Activated CD8-positive, alpha-beta memory T cell treated with anti-CD3 and anti-CD28 coated beads, Interleukin-2, amount 10 ng/mL, durations not matched to agents 7 days and 5 days (primary cell): ENCODE measurements around the gene LACC1. TPM values are rescaled to one million over a fixed set of nuclear protein-coding genes. Genes with fewer than 3 reads are reported as not detected.

Experiments used
- ATAC-seq: fragments of 150-1000 bp; cut with Tn5 transposase; one replicate; pipeline ENCODE4 v1.10.0; 2021; ENCODE audit warnings: moderate library complexity
- CTCF ChIA-PET: fragments of 350-600 bp; sonication (Branson Sonifier 250); formaldehyde crosslinking; loops from one replicate; lab custom pipeline; 2021; ENCODE audit warnings: antibody characterized with exemption; lab: Charles Lee
- DNase-seq: peaks from one replicate; pipeline ENCODE4 v3.0.0-alpha.2; 2020
- H3K27ac Mint-ChIP-seq: one replicate; pipeline ENCODE4 v1.8.0; 2021; ENCODE audit warnings: mild to moderate bottlenecking, mixed read lengths
- H3K27me3 Mint-ChIP-seq: one replicate; pipeline ENCODE4 v1.8.0; 2021; ENCODE audit warnings: mixed read lengths
- H3K36me3 Mint-ChIP-seq: one replicate; pipeline ENCODE4 v1.8.0; 2021; ENCODE audit warnings: mild to moderate bottlenecking, mixed read lengths
- H3K4me1 Mint-ChIP-seq: one replicate; pipeline ENCODE4 v1.8.0; 2021; ENCODE audit warnings: mixed read lengths
- H3K4me3 Mint-ChIP-seq: one replicate; pipeline ENCODE4 v1.8.0; 2021; ENCODE audit warnings: mild to moderate bottlenecking, moderate library complexity, mixed read lengths
- H3K9me3 Mint-ChIP-seq: one replicate; pipeline ENCODE4 v1.8.0; 2022; ENCODE audit warnings: low read depth, mixed read lengths
- total RNA-seq, 2 experiments: library from RNA; stranded (reverse); gene quantifications; one replicate each; pipeline ENCODE4 v1.2.3, GENCODE V29; 2021

Gene LACC1
- 1 to 10 TPM; 3.2 to 4.8 TPM for total RNA-seq

GRCh38 chr13:43879755-43880181 lies at the start of gene LACC1:
Gene LACC1 (plus strand): TSS chr13:43879904. CDS start chr13:43880986, 1,082 bp downstream.
- H3K27ac Mint-ChIP-seq, result peak within 1 kb of the TSS; percentile 77
- peaks cover 30% of the 10 kb centered on the region for H3K4me1 Mint-ChIP-seq
- DNase-seq (peak; percentile 48), ATAC-seq (peak; percentile 63)
- peaks cover 5% of the 10 kb centered on the region for H3K27me3 Mint-ChIP-seq
- CTCF ChIA-PET, result interaction anchor here (0.7 to 1.5 kb wide), 5 partner anchors 10 to 794 kb away, joined by 3 to 5 read pairs (median 3); no protein-coding TSS in a partner anchor
- no peaks in the 10 kb centered on the region for H3K9me3 Mint-ChIP-seq
- peak within 1 kb of the TSS; percentile 78 for H3K4me3 Mint-ChIP-seq
- peaks cover 7% of the 10 kb centered on the region for H3K36me3 Mint-ChIP-seq

GRCh38 chr13:43830497-43830881 lies 49.2 kb upstream of the LACC1 start:
- Mint-ChIP-seq H3K36me3 (no peaks in the 10 kb centered on the region), H3K27ac (no peak overlapping the region), H3K4me3 (no peak overlapping the region), H3K4me1 (no peaks in the 10 kb centered on the region), H3K9me3 (no peaks in the 10 kb centered on the region), H3K27me3 (peaks cover 20% of the 10 kb centered on the region)
- DNase-seq, result no peak
- CTCF ChIA-PET, result no interaction called here
- ATAC-seq, result no peak

GRCh38 chr13:43831088-43831487 lies 48.6 kb upstream of the LACC1 start:
- H3K4me1 Mint-ChIP-seq, result no peaks in the 10 kb centered on the region
- peaks cover 20% of the 10 kb centered on the region for H3K27me3 Mint-ChIP-seq
- CTCF ChIA-PET, result no interaction called here
- H3K27ac Mint-ChIP-seq, result no peak overlapping the region
- DNase-seq (no peak), ATAC-seq (no peak)
- H3K36me3 Mint-ChIP-seq, result no peaks in the 10 kb centered on the region
- H3K4me3 Mint-ChIP-seq, result no peak overlapping the region
- H3K9me3 Mint-ChIP-seq, result no peaks in the 10 kb centered on the region

GRCh38 chr13:43835701-43836100 lies 44.0 kb upstream of the LACC1 start:
- no peak for DNase-seq
- no peaks in the 10 kb centered on the region for H3K9me3 Mint-ChIP-seq
- H3K27ac Mint-ChIP-seq, result no peak overlapping the region
- no peak for ATAC-seq
- peaks cover 11% of the 10 kb centered on the region for H3K27me3 Mint-ChIP-seq
- no peaks in the 10 kb centered on the region for H3K36me3 Mint-ChIP-seq
- CTCF ChIA-PET, result no interaction called here
- H3K4me3 Mint-ChIP-seq, result no peak overlapping the region
- no peaks in the 10 kb centered on the region for H3K4me1 Mint-ChIP-seq

- CTCF ChIA-PET, result interaction anchor here (0.6 kb wide), 1 partner anchor 596 kb away, joined by 4 read pairs; no protein-coding TSS in a partner anchor
Measured at GRCh38 chr13:43838909-43839308, 40.8 kb upstream of the LACC1 start.

GRCh38 chr13:43846496-43847158 lies 33.1 kb upstream of the LACC1 start:
- Mint-ChIP-seq H3K36me3 (peaks cover 2% of the 10 kb centered on the region), H3K27me3 (peaks cover 3% of the 10 kb centered on the region), H3K4me1 (no peaks in the 10 kb centered on the region), H3K27ac (no peak overlapping the region), H3K9me3 (peaks cover 12% of the 10 kb centered on the region), H3K4me3 (no peak overlapping the region)
- DNase-seq (no peak), ATAC-seq (no peak)
- CTCF ChIA-PET, result no interaction called here

More at GRCh38 chr13:43838909-43839308, 40.8 kb upstream of the LACC1 start:
- H3K27me3 Mint-ChIP-seq, result no peaks in the 10 kb centered on the region
- H3K36me3 Mint-ChIP-seq, result no peaks in the 10 kb centered on the region
- DNase-seq (no peak), ATAC-seq (no peak)
- H3K4me3 Mint-ChIP-seq, result no peak overlapping the region
- H3K27ac Mint-ChIP-seq, result no peak overlapping the region
- no peaks in the 10 kb centered on the region for H3K4me1 Mint-ChIP-seq
- H3K9me3 Mint-ChIP-seq, result peaks cover 1% of the 10 kb centered on the region

- Mint-ChIP-seq H3K27me3 (peaks cover 3% of the 10 kb centered on the region), H3K27ac (no peak overlapping the region), H3K4me1 (no peaks in the 10 kb centered on the region), H3K36me3 (peaks cover 8% of the 10 kb centered on the region), H3K4me3 (no peak overlapping the region), H3K9me3 (peaks cover 23% of the 10 kb centered on the region)
- ATAC-seq (no peak), DNase-seq (no peak)
- CTCF ChIA-PET, result no interaction called here
Measured at GRCh38 chr13:43848001-43848649, 31.6 kb upstream of the LACC1 start.

- Mint-ChIP-seq H3K27me3 (no peaks in the 10 kb centered on the region), H3K36me3 (peaks cover 10% of the 10 kb centered on the region), H3K4me1 (no peaks in the 10 kb centered on the region), H3K4me3 (no peak overlapping the region), H3K9me3 (peaks cover 31% of the 10 kb centered on the region), H3K27ac (no peak overlapping the region)
- DNase-seq, result no peak
- CTCF ChIA-PET, result no interaction called here
- ATAC-seq, result no peak
Measured at GRCh38 chr13:43850873-43851272, 28.8 kb upstream of the LACC1 start.

GRCh38 chr13:43852923-43853404 lies 26.7 kb upstream of the LACC1 start:
- CTCF ChIA-PET, result no interaction called here
- H3K36me3 Mint-ChIP-seq, result peaks cover 12% of the 10 kb centered on the region

GRCh38 chr13:43861863-43862262 lies 17.8 kb upstream of the LACC1 start:
- H3K9me3 Mint-ChIP-seq, result no peaks in the 10 kb centered on the region
- no peak overlapping the region for H3K4me3 Mint-ChIP-seq
- H3K4me1 Mint-ChIP-seq, result no peaks in the 10 kb centered on the region
- no peaks in the 10 kb centered on the region for H3K36me3 Mint-ChIP-seq
- no peak for DNase-seq
- no peak for ATAC-seq
- H3K27me3 Mint-ChIP-seq, result no peaks in the 10 kb centered on the region
- CTCF ChIA-PET, result no interaction called here
- H3K27ac Mint-ChIP-seq, result no peak overlapping the region

More at GRCh38 chr13:43852923-43853404, 26.7 kb upstream of the LACC1 start:
- DNase-seq (no peak), ATAC-seq (no peak)
- H3K27me3 Mint-ChIP-seq, result no peaks in the 10 kb centered on the region
- H3K9me3 Mint-ChIP-seq, result peaks cover 31% of the 10 kb centered on the region
- no peak overlapping the region for H3K27ac Mint-ChIP-seq
- no peak overlapping the region for H3K4me3 Mint-ChIP-seq
- H3K4me1 Mint-ChIP-seq, result no peaks in the 10 kb centered on the region

- no peak overlapping the region for H3K27ac Mint-ChIP-seq
- H3K4me1 Mint-ChIP-seq, result no peaks in the 10 kb centered on the region
- no peaks in the 10 kb centered on the region for H3K9me3 Mint-ChIP-seq
- DNase-seq (no peak), ATAC-seq (no peak)
- no peaks in the 10 kb centered on the region for H3K36me3 Mint-ChIP-seq
- no peaks in the 10 kb centered on the region for H3K27me3 Mint-ChIP-seq
- no peak overlapping the region for H3K4me3 Mint-ChIP-seq
- CTCF ChIA-PET, result interaction anchor here (0.6 kb wide), 1 partner anchor 896 kb away, joined by 3 read pairs; no protein-coding TSS in a partner anchor
Measured at GRCh38 chr13:43864921-43865320, 14.8 kb upstream of the LACC1 start.

- DNase-seq (no peak), ATAC-seq (no peak)
- Mint-ChIP-seq H3K27ac (no peak overlapping the region), H3K4me1 (no peaks in the 10 kb centered on the region), H3K9me3 (no peaks in the 10 kb centered on the region), H3K4me3 (no peak overlapping the region), H3K27me3 (no peaks in the 10 kb centered on the region), H3K36me3 (no peaks in the 10 kb centered on the region)
- CTCF ChIA-PET, result interaction anchor here (1.8 kb wide), 1 partner anchor 14 kb away, joined by 3 read pairs; no protein-coding TSS in a partner anchor
Measured at GRCh38 chr13:43865892-43866291, 13.8 kb upstream of the LACC1 start.

- Mint-ChIP-seq H3K4me3 (no peak overlapping the region), H3K27me3 (no peaks in the 10 kb centered on the region), H3K9me3 (no peaks in the 10 kb centered on the region), H3K27ac (no peak overlapping the region), H3K4me1 (no peaks in the 10 kb centered on the region), H3K36me3 (no peaks in the 10 kb centered on the region)
- CTCF ChIA-PET, result no interaction called here
- ATAC-seq (no peak), DNase-seq (no peak)
Measured at GRCh38 chr13:43872181-43872580, 7.5 kb upstream of the LACC1 start.
